Sigmoid colon (tissue), 3 donors: Measurements from ENCODE around the gene DPCD.

Experiments used
- CTCF ChIP-seq, 4 experiments: fragments of 450-650 bp in 3 of 4; fragments of 200-600 bp in 1 of 4; IDR thresholded peaks; one replicate each; pipeline ENCODE4 v1.5.1; 2016 to 2019; ENCODE audit warnings: antibody characterized with exemption in 4 of 4, mild to moderate bottlenecking in 3 of 4, moderate library complexity in 2 of 4
- POLR2A ChIP-seq, 2 donors: fragments of 450-650 bp; IDR thresholded peaks; one replicate each; pipeline ENCODE4 v1.6.1; 2016; ENCODE audit warnings: antibody characterized with exemption in 2 of 2, mild to moderate bottlenecking in 2 of 2, moderate library complexity in 2 of 2

GRCh38 chr10:101609481-101609880 lies 21.4 kb downstream of the DPCD start:
- no peak for TF ChIP-seq CTCF (IDR thresholded peaks at IDR 0.05)
- no peak for TF ChIP-seq POLR2A (IDR thresholded peaks at IDR 0.05)
